Glomerular endothelial cell (primary cell): ENCODE results near the gene KIRREL3. TPM values are rescaled to one million over a fixed set of nuclear protein-coding genes. Genes with fewer than 3 reads are reported as not detected.

Experiments
- DNase-seq: peaks from one replicate; pipeline ENCODE4 v3.0.0-alpha.2; 2011; ENCODE audit warnings: low read depth, low spot score; ENCODE audit errors: extremely low read depth
- total RNA-seq: library from RNA; depleted of rRNA; stranded (reverse); fragments of >200 nt; gene quantifications from 2 replicates; pipeline ENCODE4 v1.2.3, GENCODE V29; 2015

The KIRREL3 gene
- total RNA-seq, 1 donor from 2014 or later = 0.93 TPM

- no peak for DNase-seq
Measured at GRCh38 chr11:126837581-126837980, 163.0 kb downstream of the KIRREL3 start.

GRCh38 chr11:126834573-126834972, 166.0 kb downstream of the KIRREL3 start:
- DNase-seq = no peak

- DNase-seq = no peak
Measured at GRCh38 chr11:126834149-126834548, 166.4 kb downstream of the KIRREL3 start.

- DNase-seq = no peak
Measured at GRCh38 chr11:126833065-126833464, 167.5 kb downstream of the KIRREL3 start.

GRCh38 chr11:126832387-126832786, 168.2 kb downstream of the KIRREL3 start:
- DNase-seq = no peak

GRCh38 chr11:126830216-126830806, 170.3 kb downstream of the KIRREL3 start:
- no peak for DNase-seq

- DNase-seq = no peak
Measured at GRCh38 chr11:126829716-126830115, 170.9 kb downstream of the KIRREL3 start.

- no peak for DNase-seq
Measured at GRCh38 chr11:126824035-126824607, 176.4 kb downstream of the KIRREL3 start.

GRCh38 chr11:126823274-126823673, 177.3 kb downstream of the KIRREL3 start:
- DNase-seq = no peak

GRCh38 chr11:126821827-126822226, 178.7 kb downstream of the KIRREL3 start:
- no peak for DNase-seq

- DNase-seq = no peak
Measured at GRCh38 chr11:126819194-126819593, 181.4 kb downstream of the KIRREL3 start.

- no peak for DNase-seq
Measured at GRCh38 chr11:126817523-126818450, 182.8 kb downstream of the KIRREL3 start.

- no peak for DNase-seq
Measured at GRCh38 chr11:126817096-126817495, 183.5 kb downstream of the KIRREL3 start.

GRCh38 chr11:126816645-126817044, 183.9 kb downstream of the KIRREL3 start:
- no peak for DNase-seq

GRCh38 chr11:126815111-126815510, 185.5 kb downstream of the KIRREL3 start:
- no peak for DNase-seq

- DNase-seq = no peak
Measured at GRCh38 chr11:126810776-126811175, 189.8 kb downstream of the KIRREL3 start.

- DNase-seq = no peak
Measured at GRCh38 chr11:126809514-126810289, 190.9 kb downstream of the KIRREL3 start.

GRCh38 chr11:126808836-126809235, 191.7 kb downstream of the KIRREL3 start:
- DNase-seq = no peak

GRCh38 chr11:126808296-126808695, 192.3 kb downstream of the KIRREL3 start:
- DNase-seq = no peak

- DNase-seq = no peak
Measured at GRCh38 chr11:126805870-126806269, 194.7 kb downstream of the KIRREL3 start.

- DNase-seq = no peak
Measured at GRCh38 chr11:126804363-126804762, 196.2 kb downstream of the KIRREL3 start.
